Activated naive CD8-positive, alpha-beta T cell treated with anti-CD3 and anti-CD28 coated beads, Interleukin-2, amount 50 U/mL, for 24 hours (primary cell): ENCODE data around the gene MRPL14.

Source experiments
- ATAC-seq: fragments of 150-1000 bp; cut with Tn5 transposase; one replicate; pipeline ENCODE4 v1.10.0; 2021
- DNase-seq: peaks from one replicate; pipeline ENCODE4 v3.0.0; 2021
- H3K27ac Mint-ChIP-seq: one replicate; pipeline ENCODE4 v1.8.0; 2021; ENCODE audit warnings: mild to moderate bottlenecking, mixed read lengths
- H3K27me3 Mint-ChIP-seq: one replicate; pipeline ENCODE4 v1.8.0; 2021; ENCODE audit warnings: mixed read lengths
- H3K36me3 Mint-ChIP-seq: one replicate; pipeline ENCODE4 v1.8.0; 2021; ENCODE audit warnings: low read depth, mixed read lengths
- H3K4me1 Mint-ChIP-seq: one replicate; pipeline ENCODE4 v1.8.0; 2021; ENCODE audit warnings: mixed read lengths
- H3K4me3 Mint-ChIP-seq: one replicate; pipeline ENCODE4 v1.8.0; 2021; ENCODE audit warnings: mild to moderate bottlenecking, moderate library complexity, mixed read lengths
- H3K9me3 Mint-ChIP-seq: one replicate; pipeline ENCODE4 v1.8.0; 2021; ENCODE audit warnings: mixed read lengths

Gene MRPL14

GRCh38 chr6:44077214-44077946, 49.9 kb downstream of the MRPL14 start:
- Mint-ChIP-seq H3K9me3 (no peaks in the 10 kb centered on the region), H3K4me3 (no peak overlapping the region), H3K27me3 (peaks cover 11% of the 10 kb centered on the region), H3K36me3 (no peaks in the 10 kb centered on the region), H3K4me1 (peaks cover 16% of the 10 kb centered on the region), H3K27ac (no peak overlapping the region)
- DNase-seq: no peak
- ATAC-seq: no peak

DNA sequence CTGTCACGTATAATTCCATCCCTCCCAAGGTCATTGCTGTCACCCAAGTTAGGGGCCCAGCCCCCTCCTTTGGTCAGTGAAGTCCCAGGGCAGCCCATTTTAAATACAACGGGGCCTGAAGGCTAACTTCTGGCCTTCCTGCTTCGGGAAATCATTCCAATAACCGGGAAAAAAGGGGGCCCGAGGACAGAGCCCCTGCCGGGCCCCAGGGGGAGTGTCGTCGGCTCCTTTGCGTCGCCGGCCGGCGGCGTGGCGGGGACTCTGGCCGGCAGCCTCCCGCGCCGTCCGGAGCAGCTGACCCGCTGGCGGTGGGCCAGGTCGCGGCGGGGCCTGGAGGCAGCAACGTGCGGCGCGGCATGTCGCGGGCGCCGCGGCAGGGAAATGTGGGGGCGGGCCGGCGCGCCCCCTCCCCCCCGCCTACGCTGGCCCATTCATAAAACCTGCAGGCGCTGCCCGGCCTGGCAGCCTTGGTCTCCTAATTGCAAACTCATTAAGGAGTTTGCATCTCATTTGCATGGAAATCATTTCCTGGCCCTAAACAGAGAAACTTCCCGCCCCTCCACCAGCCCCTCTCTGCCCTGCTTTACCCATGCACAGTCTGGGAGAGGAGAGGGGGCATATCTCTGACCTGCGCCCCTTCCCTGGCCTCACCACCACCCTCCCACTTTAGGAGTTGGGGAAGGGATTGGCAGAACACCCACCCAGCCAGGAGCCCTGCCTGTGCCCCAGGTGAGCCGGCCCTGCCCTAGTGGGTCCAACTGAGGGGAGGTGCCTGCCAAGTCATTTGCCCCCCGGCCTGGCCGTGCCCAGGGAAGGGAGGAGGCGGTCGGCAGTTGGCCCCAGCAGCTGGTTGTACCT, 50.7 kb downstream of the MRPL14 start:
- Mint-ChIP-seq H3K36me3 (no peaks in the 10 kb centered on the region), H3K4me3 (no peak overlapping the region), H3K27ac (no peak overlapping the region), H3K9me3 (no peaks in the 10 kb centered on the region), H3K4me1 (peaks cover 16% of the 10 kb centered on the region), H3K27me3 (peaks cover 14% of the 10 kb centered on the region)
- no peak for DNase-seq
- no peak for ATAC-seq

GRCh38 chr6:44075647-44076355, 51.5 kb downstream of the MRPL14 start:
- Mint-ChIP-seq H3K27ac (no peak overlapping the region), H3K9me3 (no peaks in the 10 kb centered on the region), H3K4me1 (peaks cover 16% of the 10 kb centered on the region), H3K4me3 (no peak overlapping the region), H3K36me3 (no peaks in the 10 kb centered on the region), H3K27me3 (peaks cover 18% of the 10 kb centered on the region)
- DNase-seq: no peak
- ATAC-seq: no peak

GRCh38 chr6:44074813-44075646, 52.2 kb downstream of the MRPL14 start:
- DNase-seq (no peak), ATAC-seq (no peak)
- no peaks in the 10 kb centered on the region for H3K36me3 Mint-ChIP-seq
- H3K4me3 Mint-ChIP-seq: peak overlapping the region; percentile 85
- peak overlapping the region; percentile 92 for H3K27ac Mint-ChIP-seq
- H3K9me3 Mint-ChIP-seq: no peaks in the 10 kb centered on the region
- H3K27me3 Mint-ChIP-seq: peaks cover 18% of the 10 kb centered on the region
- H3K4me1 Mint-ChIP-seq: peaks cover 16% of the 10 kb centered on the region

DNA sequence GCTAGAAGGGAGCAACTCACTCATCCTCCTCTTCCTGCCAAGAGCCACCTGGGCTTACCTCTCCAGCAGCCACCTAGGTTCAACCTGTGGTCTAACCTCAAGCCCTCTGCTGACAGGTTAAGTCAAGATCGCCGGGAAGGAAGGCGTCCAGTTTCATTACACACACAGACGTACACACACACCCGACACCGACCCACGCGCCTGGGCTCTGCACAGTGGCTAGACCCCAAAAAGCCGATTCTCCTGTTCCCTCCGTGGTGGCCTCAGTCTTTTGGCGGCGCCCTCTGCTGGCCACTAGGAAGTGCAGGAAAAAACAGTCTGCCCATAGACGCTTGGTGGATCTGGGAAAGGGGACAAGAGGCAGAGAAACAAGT, 52.8 kb downstream of the MRPL14 start:
- Mint-ChIP-seq H3K27me3 (peaks cover 18% of the 10 kb centered on the region), H3K27ac (peak overlapping the region; percentile 92), H3K36me3 (no peaks in the 10 kb centered on the region), H3K9me3 (no peaks in the 10 kb centered on the region), H3K4me3 (peak overlapping the region; percentile 85), H3K4me1 (peaks cover 16% of the 10 kb centered on the region)
- DNase-seq: peak; percentile 82
- ATAC-seq: peak; percentile 77

DNA sequence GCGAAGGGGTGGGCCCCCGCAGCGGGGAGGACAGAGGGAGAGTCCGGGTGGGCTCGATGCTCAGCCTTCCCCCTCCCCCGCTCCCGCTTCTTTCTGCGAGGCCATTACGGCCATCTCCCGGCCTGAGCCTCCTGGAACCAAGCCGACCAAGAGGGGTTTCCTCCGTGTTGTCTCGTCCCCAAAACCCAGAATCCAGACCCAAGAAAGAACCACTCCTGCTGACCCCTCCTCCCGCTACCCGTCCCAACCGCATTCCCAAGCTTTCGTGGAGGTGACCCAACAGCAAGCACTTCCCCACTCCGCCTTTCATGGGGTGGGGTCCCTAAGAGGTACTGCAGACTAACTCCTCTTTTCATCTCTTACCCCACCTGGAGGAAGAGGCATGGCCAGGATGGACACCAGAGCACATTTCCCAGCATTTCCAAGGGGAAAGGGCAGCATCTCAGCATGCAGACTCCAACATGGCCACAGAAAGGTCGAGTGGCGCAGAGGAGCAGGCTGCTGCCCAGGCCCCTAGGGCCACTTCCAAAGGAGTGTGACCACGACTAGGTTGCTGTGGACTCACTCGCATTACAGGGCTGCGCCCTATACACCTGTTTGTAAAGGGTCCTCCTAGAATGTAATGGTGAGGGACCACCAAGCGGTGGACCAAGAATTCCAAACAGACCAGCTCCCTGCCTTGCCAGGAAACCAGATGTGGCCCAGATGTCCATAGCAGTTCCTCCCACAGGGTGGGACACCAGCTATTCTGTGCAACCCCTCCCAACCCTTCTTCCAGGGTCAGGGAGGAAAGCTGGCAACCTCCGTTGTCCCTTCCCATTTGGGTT, 53.4 kb downstream of the MRPL14 start:
- peak overlapping the region; percentile 92 for H3K27ac Mint-ChIP-seq
- DNase-seq (peak; percentile 36), ATAC-seq (no peak)
- H3K36me3 Mint-ChIP-seq: no peaks in the 10 kb centered on the region
- H3K4me3 Mint-ChIP-seq: peak overlapping the region; percentile 85
- peaks cover 16% of the 10 kb centered on the region for H3K4me1 Mint-ChIP-seq
- H3K27me3 Mint-ChIP-seq: peaks cover 18% of the 10 kb centered on the region
- no peaks in the 10 kb centered on the region for H3K9me3 Mint-ChIP-seq

- ATAC-seq (peak; percentile 65), DNase-seq (peak; percentile 95)
- H3K27me3 Mint-ChIP-seq: peaks cover 20% of the 10 kb centered on the region
- H3K4me1 Mint-ChIP-seq: peaks cover 16% of the 10 kb centered on the region
- no peaks in the 10 kb centered on the region for H3K9me3 Mint-ChIP-seq
- H3K36me3 Mint-ChIP-seq: no peaks in the 10 kb centered on the region
- H3K4me3 Mint-ChIP-seq: peak overlapping the region; percentile 87
- peak overlapping the region; percentile 78 for H3K27ac Mint-ChIP-seq
Observed at GRCh38 chr6:44072959-44073611, 54.2 kb downstream of the MRPL14 start.

- H3K4me1 Mint-ChIP-seq: peaks cover 16% of the 10 kb centered on the region
- H3K27me3 Mint-ChIP-seq: peaks cover 20% of the 10 kb centered on the region
Observed at GRCh38 chr6:44072452-44072958, 54.7 kb downstream of the MRPL14 start.

DNA sequence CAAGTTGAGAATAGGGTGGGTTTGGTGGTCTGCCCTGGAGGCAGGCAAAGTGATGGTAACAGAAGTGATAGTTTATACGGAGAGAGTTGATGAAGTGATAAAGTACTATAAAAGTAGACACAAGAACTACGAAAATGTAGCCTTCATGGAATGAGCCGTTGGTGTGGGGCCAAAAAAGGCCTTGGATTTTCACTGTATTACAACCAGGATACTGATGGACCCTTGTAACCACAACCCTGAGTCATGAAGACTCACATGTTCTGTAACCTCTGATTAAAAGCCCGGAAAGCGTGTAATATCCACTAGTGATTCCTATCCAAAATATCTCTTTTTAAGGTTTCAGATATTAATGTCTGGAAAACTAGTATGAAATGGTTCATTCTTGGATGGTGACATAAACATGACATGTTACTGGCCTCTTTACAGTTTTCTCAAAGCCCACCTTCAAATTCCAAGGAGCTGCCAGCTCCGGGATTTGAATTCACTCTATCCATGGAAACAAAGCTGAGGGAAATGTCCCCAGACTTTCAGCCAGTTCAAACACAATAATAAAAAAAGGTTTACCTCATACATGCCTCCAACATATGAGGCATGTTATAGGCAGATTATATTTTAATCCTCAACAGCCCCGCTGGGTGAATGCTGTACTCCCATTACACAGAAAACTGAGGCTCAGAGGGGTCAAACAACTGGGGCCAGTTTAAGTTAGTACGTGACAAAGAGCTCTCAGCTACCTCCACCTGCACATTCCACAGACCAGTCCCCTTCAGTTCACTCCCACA, 55.4 kb downstream of the MRPL14 start:
- peaks cover 16% of the 10 kb centered on the region for H3K4me1 Mint-ChIP-seq
- H3K27ac Mint-ChIP-seq: no peak overlapping the region
- H3K9me3 Mint-ChIP-seq: no peaks in the 10 kb centered on the region
- no peak for DNase-seq
- H3K27me3 Mint-ChIP-seq: peaks cover 20% of the 10 kb centered on the region
- H3K4me3 Mint-ChIP-seq: no peak overlapping the region
- H3K36me3 Mint-ChIP-seq: no peaks in the 10 kb centered on the region
- ATAC-seq: no peak

More at GRCh38 chr6:44072452-44072958, 54.7 kb downstream of the MRPL14 start:
- Mint-ChIP-seq H3K27ac (peak overlapping the region; percentile 78), H3K4me3 (peak overlapping the region; percentile 87), H3K9me3 (no peaks in the 10 kb centered on the region), H3K36me3 (no peaks in the 10 kb centered on the region)
- DNase-seq (no peak), ATAC-seq (no peak)

GRCh38 chr6:44068607-44069296, 58.5 kb downstream of the MRPL14 start:
- Mint-ChIP-seq H3K27me3 (peaks cover 12% of the 10 kb centered on the region), H3K36me3 (no peaks in the 10 kb centered on the region)

GRCh38 chr6:44067173-44068139, 59.8 kb downstream of the MRPL14 start:
- peaks cover 12% of the 10 kb centered on the region for H3K27me3 Mint-ChIP-seq
- H3K27ac Mint-ChIP-seq: no peak overlapping the region

More at GRCh38 chr6:44068607-44069296, 58.5 kb downstream of the MRPL14 start:
- Mint-ChIP-seq H3K9me3 (no peaks in the 10 kb centered on the region), H3K4me1 (peaks cover 19% of the 10 kb centered on the region), H3K27ac (no peak overlapping the region), H3K4me3 (no peak overlapping the region)
- ATAC-seq: no peak
- DNase-seq: no peak

More at GRCh38 chr6:44067173-44068139, 59.8 kb downstream of the MRPL14 start:
- DNase-seq: no peak
- Mint-ChIP-seq H3K36me3 (no peaks in the 10 kb centered on the region), H3K9me3 (no peaks in the 10 kb centered on the region), H3K4me1 (peaks cover 13% of the 10 kb centered on the region), H3K4me3 (no peak overlapping the region)
- ATAC-seq: no peak
